DOHH2 (cell line): ENCODE results near the gene ITCH.

Experiments
- H3F3A ChIP-seq: fragments of 200-600 bp; sonication (generic), shearing (Covaris generic); 2 replicates; pipeline ENCODE4 v1.6.0; 2016; ENCODE audit warnings: antibody characterized with exemption, mild to moderate bottlenecking; ENCODE audit not compliant: control insufficient read depth, insufficient read depth
- H3K27ac ChIP-seq: fragments of 200-600 bp; sonication (generic); 2 replicates; pipeline ENCODE4 v1.5.1; 2014; ENCODE audit warnings: low read depth, mild to moderate bottlenecking, low read length, moderate library complexity
- H3K27me3 ChIP-seq: fragments of 200-600 bp; sonication (generic); 2 replicates; pipeline ENCODE4 v1.6.1; 2014; ENCODE audit warnings: mild to moderate bottlenecking, low read length, mixed read lengths; ENCODE audit not compliant: control insufficient read depth
- H3K36me3 ChIP-seq: fragments of 200-600 bp; sonication (generic); 2 replicates; pipeline ENCODE4 v1.6.1; 2014; ENCODE audit warnings: mild to moderate bottlenecking, low read length, moderate library complexity, mixed read lengths; ENCODE audit not compliant: control insufficient read depth
- H3K4me1 ChIP-seq: fragments of 200-600 bp; sonication (generic); 2 replicates; pipeline ENCODE4 v1.6.1; 2014; ENCODE audit warnings: mild to moderate bottlenecking, low read length, mixed read lengths; ENCODE audit not compliant: control insufficient read depth
- H3K4me2 ChIP-seq: fragments of 200-600 bp; sonication (generic); 2 replicates; pipeline ENCODE4 v1.6.0; 2014; ENCODE audit warnings: mild to moderate bottlenecking, low read length, moderate library complexity
- H3K4me3 ChIP-seq: fragments of 200-600 bp; sonication (generic); 2 replicates; pipeline ENCODE4 v1.5.1; 2014; ENCODE audit warnings: mild to moderate bottlenecking, low read length, mixed read lengths
- H3K79me2 ChIP-seq: fragments of 200-600 bp; sonication (generic); 2 replicates; pipeline ENCODE4 v1.6.1; 2014; ENCODE audit warnings: mild to moderate bottlenecking, low read length, mixed read lengths; ENCODE audit not compliant: control insufficient read depth
- H3K9me2 ChIP-seq: fragments of 200-600 bp; sonication (generic); replicated peaks from 2 replicates; pipeline ENCODE4 v1.6.1; 2014; ENCODE audit warnings: mild to moderate bottlenecking, low read length, mixed read lengths; ENCODE audit not compliant: control insufficient read depth
- H3K9me3 ChIP-seq: fragments of 200-600 bp; sonication (generic); 2 replicates; pipeline ENCODE4 v1.6.1; 2014; ENCODE audit warnings: antibody characterized with exemption, low read length, mixed read lengths; ENCODE audit not compliant: control insufficient read depth, insufficient read depth
- H4K20me1 ChIP-seq: fragments of 200-600 bp; sonication (generic); 2 replicates; pipeline ENCODE4 v1.6.0; 2014; ENCODE audit warnings: low read depth, mild to moderate bottlenecking, antibody characterized with exemption, low read length, moderate library complexity; ENCODE audit not compliant: control insufficient read depth, insufficient read depth
- EZH2phosphoT487 ChIP-seq: fragments of 200-600 bp; sonication (generic); IDR thresholded peaks from 2 replicates; pipeline ENCODE4 v1.6.1; 2017; ENCODE audit warnings: borderline replicate concordance, mild to moderate bottlenecking, antibody characterized with exemption, low read length, moderate library complexity, mixed read lengths
- TF ChIP-seq, protein P1 (sequence below): fragments of 200-600 bp; sonication (generic); IDR thresholded peaks from one replicate; pipeline ENCODE4 v1.5.1; 2014; ENCODE audit warnings: antibody characterized with exemption, mild to moderate bottlenecking, low read depth, low read length; ENCODE audit not compliant: poor library complexity, severe bottlenecking

Gene ITCH

GRCh38 chr20:34532756-34533155 is 169.7 kb downstream of the ITCH start:
- Histone ChIP-seq H3K4me1 (no peaks in the 10 kb centered on the region), H3K9me2 (no peaks in the 10 kb centered on the region), H3K79me2 (no peaks in the 10 kb centered on the region), H3K4me3 (no peak overlapping the region), H3K9me3 (no peaks in the 10 kb centered on the region), H4K20me1 (no peaks in the 10 kb centered on the region), H3K4me2 (no peak overlapping the region), H3K27ac (no peak overlapping the region), H3F3A (no peaks in the 10 kb centered on the region), H3K27me3 (no peaks in the 10 kb centered on the region), H3K36me3 (peaks cover 68% of the 10 kb centered on the region)
- no peak for TF ChIP-seq EZH2phosphoT487
- TF ChIP-seq, protein P1, sequence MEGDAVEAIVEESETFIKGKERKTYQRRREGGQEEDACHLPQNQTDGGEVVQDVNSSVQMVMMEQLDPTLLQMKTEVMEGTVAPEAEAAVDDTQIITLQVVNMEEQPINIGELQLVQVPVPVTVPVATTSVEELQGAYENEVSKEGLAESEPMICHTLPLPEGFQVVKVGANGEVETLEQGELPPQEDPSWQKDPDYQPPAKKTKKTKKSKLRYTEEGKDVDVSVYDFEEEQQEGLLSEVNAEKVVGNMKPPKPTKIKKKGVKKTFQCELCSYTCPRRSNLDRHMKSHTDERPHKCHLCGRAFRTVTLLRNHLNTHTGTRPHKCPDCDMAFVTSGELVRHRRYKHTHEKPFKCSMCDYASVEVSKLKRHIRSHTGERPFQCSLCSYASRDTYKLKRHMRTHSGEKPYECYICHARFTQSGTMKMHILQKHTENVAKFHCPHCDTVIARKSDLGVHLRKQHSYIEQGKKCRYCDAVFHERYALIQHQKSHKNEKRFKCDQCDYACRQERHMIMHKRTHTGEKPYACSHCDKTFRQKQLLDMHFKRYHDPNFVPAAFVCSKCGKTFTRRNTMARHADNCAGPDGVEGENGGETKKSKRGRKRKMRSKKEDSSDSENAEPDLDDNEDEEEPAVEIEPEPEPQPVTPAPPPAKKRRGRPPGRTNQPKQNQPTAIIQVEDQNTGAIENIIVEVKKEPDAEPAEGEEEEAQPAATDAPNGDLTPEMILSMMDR: no peak

DNA sequence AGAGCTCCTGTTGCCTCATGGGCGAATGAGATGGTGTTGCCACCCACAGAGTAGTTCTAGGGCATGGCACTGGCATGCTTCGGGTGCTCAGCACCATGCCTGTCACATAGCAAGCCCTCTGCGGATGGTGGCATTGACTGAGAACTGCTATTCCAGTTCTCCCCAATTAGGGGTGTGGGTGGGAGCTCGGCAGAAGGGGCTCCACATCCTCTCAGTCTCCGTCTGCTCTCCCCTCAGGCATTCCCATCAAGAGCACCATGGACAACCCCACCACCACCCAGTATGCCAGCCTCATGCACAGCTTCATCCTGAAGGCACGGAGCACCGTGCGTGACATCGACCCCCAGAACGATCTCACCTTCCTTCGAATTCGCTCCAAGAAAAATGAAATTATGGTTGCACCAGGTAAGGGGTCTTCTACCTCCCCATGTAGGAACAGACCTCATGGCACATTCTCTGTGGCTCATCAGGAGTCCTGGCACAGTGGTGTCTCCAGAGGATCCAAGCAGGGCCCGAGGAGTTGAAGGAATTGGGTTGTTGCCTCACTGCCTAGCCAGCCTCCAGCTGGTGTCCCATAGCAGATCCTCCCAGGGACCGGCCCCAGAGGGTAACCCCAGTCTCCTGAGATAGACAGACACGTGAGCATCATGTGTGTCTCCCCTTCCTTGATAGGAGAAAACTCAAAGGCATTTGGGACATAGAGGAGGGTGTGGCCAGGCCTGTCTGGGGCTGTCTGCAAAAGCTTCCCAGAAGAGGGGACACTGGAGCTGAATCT is 171.5 kb downstream of the ITCH start:
- TF ChIP-seq EZH2phosphoT487: no peak
- TF ChIP-seq, protein P1: no peak
- Histone ChIP-seq H3K27me3 (no peaks in the 10 kb centered on the region), H3K4me2 (no peak overlapping the region), H3K4me1 (no peaks in the 10 kb centered on the region), H3K4me3 (no peak overlapping the region), H3F3A (no peaks in the 10 kb centered on the region), H3K27ac (no peak overlapping the region), H3K9me3 (no peaks in the 10 kb centered on the region), H3K79me2 (no peaks in the 10 kb centered on the region), H3K9me2 (no peaks in the 10 kb centered on the region), H3K36me3 (peaks cover 55% of the 10 kb centered on the region), H4K20me1 (no peaks in the 10 kb centered on the region)

GRCh38 chr20:34535301-34535840 is 172.3 kb downstream of the ITCH start:
- no peaks in the 10 kb centered on the region for H3K9me2 ChIP-seq
- no peaks in the 10 kb centered on the region for H3F3A ChIP-seq
- H3K9me3 ChIP-seq: no peaks in the 10 kb centered on the region
- no peaks in the 10 kb centered on the region for H3K79me2 ChIP-seq
- H3K36me3 ChIP-seq: peaks cover 47% of the 10 kb centered on the region
- TF ChIP-seq, protein P1: no peak
- no peak for TF ChIP-seq EZH2phosphoT487
- H3K4me2 ChIP-seq: no peak overlapping the region
- no peak overlapping the region for H3K4me3 ChIP-seq
- H3K27me3 ChIP-seq: no peaks in the 10 kb centered on the region
- no peaks in the 10 kb centered on the region for H3K4me1 ChIP-seq
- H3K27ac ChIP-seq: no peak overlapping the region
- no peaks in the 10 kb centered on the region for H4K20me1 ChIP-seq
